Psoas muscle (tissue), 8 donors: ENCODE data around the gene WNT8A. TPM values are rescaled to one million over a fixed set of nuclear protein-coding genes. Genes with fewer than 3 reads are reported as not detected.

Source experiments
- ATAC-seq, 4 donors: fragments of 200-7000 bp; cut with Tn5 transposase; one replicate each; pipeline ENCODE4 v1.9.1; 2020; ENCODE audit warnings: moderate library complexity in 3 of 4, mild to moderate bottlenecking in 2 of 4
- DNase-seq, 2 donors: peaks; one replicate each; pipeline ENCODE4 v3.0.0-alpha.2; 2020
- H3K27ac ChIP-seq: fragments of 200-600 bp; one replicate; pipeline ENCODE4 v1.8.0; 2022
- H3K27me3 ChIP-seq, 3 donors: fragments of 200-600 bp in 1 of 3; one replicate each; pipeline versions ENCODE4 v1.6.1 to v1.8.0; 2013 to 2022; ENCODE audit warnings: low read length in 2 of 3, mild to moderate bottlenecking in 2 of 3, moderate library complexity in 1 of 3; ENCODE audit not compliant: insufficient read depth in 3 of 3
- H3K36me3 ChIP-seq, 2 donors: fragments of 200-600 bp in 1 of 2; one replicate each; pipeline versions ENCODE4 v1.6.1 to v1.8.0; 2013 to 2022; ENCODE audit warnings: low read depth in 1 of 2, mild to moderate bottlenecking in 1 of 2, moderate library complexity in 1 of 2; ENCODE audit not compliant: insufficient read depth in 1 of 2
- H3K4me1 ChIP-seq: fragments of 200-600 bp; one replicate; pipeline ENCODE4 v1.8.0; 2022
- H3K4me3 ChIP-seq: fragments of 200-600 bp; one replicate; pipeline ENCODE4 v1.8.0; 2022; ENCODE audit warnings: mild to moderate bottlenecking
- H3K9me3 ChIP-seq: fragments of 200-600 bp; one replicate; pipeline ENCODE4 v1.8.0; 2022
- WGBS, 3 donors: extraction: QIAGEN DNeasy Blood & Tissue Kit; methylation state at CpG; one replicate each; pipeline versions ENCODE4 v1.1.6 to v1.1.7; 2013; 5-methylcytosine and 5-hydroxymethylcytosine counted together
- intact Hi-C, 2 donors: fragments of 100-400 bp; cut with DNase I; formaldehyde crosslinking; loops; one replicate each; pipeline versions ENCODE4 v1.11.0 to v1.14.2; 2022
- polyA plus RNA-seq, 3 donors: library from polyadenylated mRNA; stranded (reverse); fragments of 200-250 nt; gene quantifications; one replicate each; pipeline ENCODE4 v1.2.3, GENCODE V29; 2013
- total RNA-seq, 4 donors: library from RNA; stranded (reverse); fragmentation: NEBNext Ultra II Directional in 2 of 4; extraction: Animal tissue kit (Norgen Biotek cat#: 25700) in 2 of 4; gene quantifications; one replicate each; pipeline versions ENCODE4 v1.2.1 to v1.2.4, GENCODE V29; 2021 to 2023
- TF ChIP-seq, protein P1 (sequence below): fragments of 200-600 bp; IDR thresholded peaks from one replicate; pipeline ENCODE4 v1.8.0; 2022; ENCODE audit warnings: antibody characterized with exemption
- donor health status: healthy with polysubstance abuse.
- donor health status: DM: no; HTN: no; CAD: no; lungs with moderate emphysema.
- donor health status: Bipolar disorder and iron deficiency.
- donor health status: healthy.
- donor health status: DM: yes; HTN: yes; CAD: no.
- donor health status: DM: no; HTN: no; CAD: no.
- donor health status: DM: no; HTN: no; CAD: no.
- donor health status: DM: yes; HTN: yes; CAD: no.

WNT8A gene
- total and polyA plus RNA-seq, 7 donors: not detected

DNA sequence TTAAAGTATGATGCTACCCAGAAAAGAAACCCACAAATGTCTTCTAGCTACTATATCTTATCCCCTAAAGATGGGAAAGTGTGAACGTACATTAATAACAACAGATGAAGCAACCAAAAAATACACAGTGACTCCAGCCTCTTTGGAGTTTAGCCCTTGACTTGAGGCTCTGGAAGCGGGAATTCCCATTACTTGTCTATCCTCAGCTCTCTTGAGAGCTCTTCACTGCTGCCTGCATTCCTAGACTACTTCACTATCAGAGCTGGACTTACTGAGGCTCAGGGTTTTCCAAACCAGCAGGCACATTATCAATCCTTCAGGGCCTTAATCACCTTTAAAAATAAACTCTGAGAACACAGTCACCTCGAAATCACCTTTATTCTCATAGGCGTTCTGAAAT lies 56.4 kb downstream of the WNT8A start:
- TF ChIP-seq, protein P1, sequence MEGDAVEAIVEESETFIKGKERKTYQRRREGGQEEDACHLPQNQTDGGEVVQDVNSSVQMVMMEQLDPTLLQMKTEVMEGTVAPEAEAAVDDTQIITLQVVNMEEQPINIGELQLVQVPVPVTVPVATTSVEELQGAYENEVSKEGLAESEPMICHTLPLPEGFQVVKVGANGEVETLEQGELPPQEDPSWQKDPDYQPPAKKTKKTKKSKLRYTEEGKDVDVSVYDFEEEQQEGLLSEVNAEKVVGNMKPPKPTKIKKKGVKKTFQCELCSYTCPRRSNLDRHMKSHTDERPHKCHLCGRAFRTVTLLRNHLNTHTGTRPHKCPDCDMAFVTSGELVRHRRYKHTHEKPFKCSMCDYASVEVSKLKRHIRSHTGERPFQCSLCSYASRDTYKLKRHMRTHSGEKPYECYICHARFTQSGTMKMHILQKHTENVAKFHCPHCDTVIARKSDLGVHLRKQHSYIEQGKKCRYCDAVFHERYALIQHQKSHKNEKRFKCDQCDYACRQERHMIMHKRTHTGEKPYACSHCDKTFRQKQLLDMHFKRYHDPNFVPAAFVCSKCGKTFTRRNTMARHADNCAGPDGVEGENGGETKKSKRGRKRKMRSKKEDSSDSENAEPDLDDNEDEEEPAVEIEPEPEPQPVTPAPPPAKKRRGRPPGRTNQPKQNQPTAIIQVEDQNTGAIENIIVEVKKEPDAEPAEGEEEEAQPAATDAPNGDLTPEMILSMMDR: no peak
- peaks cover 6% of the 10 kb centered on the region for H3K4me1 ChIP-seq
- H3K36me3 ChIP-seq: no peaks in the 10 kb centered on the region
- no peaks in the 10 kb centered on the region for H3K9me3 ChIP-seq
- no peak overlapping the region for H3K4me3 ChIP-seq
- no peak overlapping the region for H3K27ac ChIP-seq
- no peaks in the 10 kb centered on the region for H3K27me3 ChIP-seq
- intact Hi-C loops: no loop called here
- 72 to 75% (median 74%) methylated on average over 4 of the region's 4 CpGs for WGBS, 3 donors
- no peak for ATAC-seq
- no peak for DNase-seq

Other genes with a start within 250 kb of the WNT8A start
- 1,000 to 10,000 TPM in 2 of 4 donors, 100 to 1,000 TPM in 2; 319 to 1,288 (median 917) TPM for gene MYOT, start 216.2 kb upstream of the WNT8A start, total RNA-seq
- gene MYOT, start 216.2 kb upstream of the WNT8A start, polyA plus RNA-seq: 100 to 1,000 TPM in 2 of 3 donors, 10 to 100 TPM in 1; 94.2 to 983 (median 775) TPM
- 1 to 10 TPM in 3 of 4 donors, under 1 TPM in 1; 0.44 to 4.5 (median 1.5) TPM for gene PKD2L2, start 194.6 kb upstream of the WNT8A start, total RNA-seq
- 1 to 10 TPM in 1 of 3 donors, under 1 TPM in 2; 0.05 to 1.1 (median 0.45) TPM for gene PKD2L2, start 194.6 kb upstream of the WNT8A start, polyA plus RNA-seq
- 1 to 10 TPM; 6.5 to 9.2 (median 8.0) TPM for gene FAM13B, start 51.0 kb upstream of the WNT8A start, total RNA-seq
- gene FAM13B, start 51.0 kb upstream of the WNT8A start, polyA plus RNA-seq: 1 to 10 TPM; 4.2 to 9.4 (median 5.3) TPM
- 1 to 10 TPM in 2 of 4 donors, under 1 TPM in 2; 0.65 to 1.2 (median 0.96) TPM for gene NME5, start 55.4 kb downstream of the WNT8A start, total RNA-seq
- gene NME5, start 55.4 kb downstream of the WNT8A start, polyA plus RNA-seq: under 1 TPM; 0.31 to 0.92 (median 0.32) TPM
- 10 to 100 TPM; 21.9 to 30.6 (median 27.6) TPM for gene BRD8, start 94.6 kb downstream of the WNT8A start, total RNA-seq
- 10 to 100 TPM; 18.0 to 47.6 (median 24.3) TPM for gene BRD8, start 94.6 kb downstream of the WNT8A start, polyA plus RNA-seq
- under 1 TPM in 2 of 4 donors, not detected in 2; 0.12 to 0.17 TPM for gene KIF20A, start 95.1 kb downstream of the WNT8A start, total RNA-seq
- gene KIF20A, start 95.1 kb downstream of the WNT8A start, polyA plus RNA-seq: under 1 TPM; 0.01 to 0.14 (median 0.07) TPM
- gene CDC23, start 129.3 kb downstream of the WNT8A start, total RNA-seq: 10 to 100 TPM in 3 of 4 donors, 1 to 10 TPM in 1; 9.2 to 15.0 (median 13.5) TPM
- 10 to 100 TPM in 2 of 3 donors, 1 to 10 TPM in 1; 7.2 to 14.3 (median 13.4) TPM for gene CDC23, start 129.3 kb downstream of the WNT8A start, polyA plus RNA-seq
- gene GFRA3, start 190.6 kb downstream of the WNT8A start, total RNA-seq: under 1 TPM in 2 of 4 donors, not detected in 2; 0.15 to 0.17 TPM
- under 1 TPM; 0.04 to 0.10 (median 0.10) TPM for gene GFRA3, start 190.6 kb downstream of the WNT8A start, polyA plus RNA-seq
- not detected for gene CDC25C, start 247.8 kb downstream of the WNT8A start, total RNA-seq
- under 1 TPM in 1 of 3 donors, not detected in 2; 0.12 TPM for gene CDC25C, start 247.8 kb downstream of the WNT8A start, polyA plus RNA-seq